Measurements from ENCODE around the gene LRFN3. TPM values are rescaled to one million over a fixed set of nuclear protein-coding genes. Genes with fewer than 3 reads are reported as not detected.
A peak's percentile ranks its signal among the peaks of the same experiment; 100 is the strongest.

Gene LRFN3
- total and polyA plus RNA-seq, 2 donors (not counting 1 experiment from before 2014, with no cell fraction given): 0.79 to 1.6 TPM

- no peak overlapping the region for H2AFZ ChIP-seq (ENCODE audit: insufficient read depth, low read depth, low read length, poor library complexity, severe bottlenecking)
- H3K27me3 Mint-ChIP-seq: no peaks in the 10 kb centered on the region
- H3K27ac Mint-ChIP-seq: no peak overlapping the region
- H3K4me3 Mint-ChIP-seq: no peak overlapping the region
- intact Hi-C loops (cut with micrococcal nuclease): no loop called here
- H3K9me3 Mint-ChIP-seq (ENCODE audit: insufficient read depth): no peaks in the 10 kb centered on the region
- ATAC-seq (ENCODE audit: low read depth) (no peak), DNase-seq (peak; percentile 66)
- 97% methylated on average over 3 of the region's 5 CpGs for WGBS (ENCODE audit: insufficient coverage)
- H3K36me3 ChIP-seq (replicated peaks in 1 of 2; ENCODE audit: control extremely low read depth in 1 of 2, control insufficient read depth in 1 of 2, extremely low read depth in 1 of 2, insufficient read depth in 2 of 2, low read length in 1 of 2): peaks cover 6 to 55% of the 10 kb centered on the region in 2 experiments
- no peaks in the 10 kb centered on the region for H3K9me3 ChIP-seq (ENCODE audit: control extremely low read depth in 1 of 3, control insufficient read depth in 2 of 3, insufficient read depth in 1 of 3, low read length in 2 of 3)
- POLR2A ChIA-PET: no interaction called here
- CTCF ChIA-PET: interaction anchor here (0.7 kb wide), 1 partner anchor 57 kb away, joined by 5 read pairs; no protein-coding TSS in a partner anchor
- no peak overlapping the region for H3K9ac ChIP-seq (ENCODE audit: low read length)
- H3K27ac ChIP-seq (ENCODE audit: low read length in 2 of 2): no peak overlapping the region
- TF ChIP-seq CTCF (IDR thresholded peaks at IDR 0.05) (no peak), EZH2 (IDR thresholded peaks at IDR 0.05; ENCODE audit: borderline replicate concordance, insufficient read depth, low read depth, low read length, poor library complexity, severe bottlenecking) (no peak)
- H3K4me1 ChIP-seq (ENCODE audit: control insufficient read depth in 2 of 2, insufficient read depth in 2 of 2, low read length in 2 of 2): peaks cover 3 to 4% of the 10 kb centered on the region in 2 donors
- no peak overlapping the region for H3K4me2 ChIP-seq (replicated peaks; ENCODE audit: low read depth, low read length, poor library complexity, severe bottlenecking)
- H3K27me3 ChIP-seq (replicated peaks in 1 of 4; ENCODE audit: control extremely low read depth in 1 of 4, control insufficient read depth in 3 of 4, insufficient read depth in 4 of 4, low read length in 3 of 4): no peaks in the 10 kb centered on the region
- H3K79me2 ChIP-seq (ENCODE audit: control insufficient read depth, insufficient read depth, low read length): peaks cover 2% of the 10 kb centered on the region
- H4K20me1 ChIP-seq (ENCODE audit: control insufficient read depth, insufficient read depth, low read length, poor library complexity, severe bottlenecking): peaks cover 62% of the 10 kb centered on the region
- no peak overlapping the region for H3K4me3 ChIP-seq (ENCODE audit: control extremely low read depth in 1 of 5, extremely low read depth in 1 of 5, insufficient read depth in 1 of 5, low read depth in 2 of 5, low read length in 4 of 5)
- peaks cover 15% of the 10 kb centered on the region for H3K4me1 Mint-ChIP-seq
Observed at GRCh38 chr19:35887197-35887596, 49.0 kb upstream of the LRFN3 start.

GRCh38 chr19:35888398-35888797 lies 47.8 kb upstream of the LRFN3 start:
- intact Hi-C loops (cut with micrococcal nuclease): no loop called here
- DNase-seq (peak; percentile 54), ATAC-seq (ENCODE audit: low read depth) (no peak)
- Histone ChIP-seq H4K20me1 (ENCODE audit: control insufficient read depth, insufficient read depth, low read length, poor library complexity, severe bottlenecking) (peaks cover 69% of the 10 kb centered on the region), H3K4me1 (ENCODE audit: control insufficient read depth in 2 of 2, insufficient read depth in 2 of 2, low read length in 2 of 2) (no peaks in the 10 kb centered on the region), H3K27me3 (replicated peaks in 1 of 4; ENCODE audit: control extremely low read depth in 1 of 4, control insufficient read depth in 3 of 4, insufficient read depth in 4 of 4, low read length in 3 of 4) (no peaks in the 10 kb centered on the region), H3K79me2 (ENCODE audit: control insufficient read depth, insufficient read depth, low read length) (peaks cover 2% of the 10 kb centered on the region), H2AFZ (ENCODE audit: insufficient read depth, low read depth, low read length, poor library complexity, severe bottlenecking) (no peak overlapping the region), H3K4me2 (replicated peaks; ENCODE audit: low read depth, low read length, poor library complexity, severe bottlenecking) (no peak overlapping the region), H3K4me3 (ENCODE audit: control extremely low read depth in 1 of 5, extremely low read depth in 1 of 5, insufficient read depth in 1 of 5, low read depth in 2 of 5, low read length in 4 of 5) (no peak overlapping the region), H3K9ac (ENCODE audit: low read length) (no peak overlapping the region), H3K36me3 (replicated peaks in 1 of 2; ENCODE audit: control extremely low read depth in 1 of 2, control insufficient read depth in 1 of 2, extremely low read depth in 1 of 2, insufficient read depth in 2 of 2, low read length in 1 of 2) (peaks cover 11 to 66% of the 10 kb centered on the region in 2 experiments), H3K27ac (ENCODE audit: low read length in 2 of 2) (no peak overlapping the region), H3K9me3 (ENCODE audit: control extremely low read depth in 1 of 3, control insufficient read depth in 2 of 3, insufficient read depth in 1 of 3, low read length in 2 of 3) (no peaks in the 10 kb centered on the region)
- no peaks in the 10 kb centered on the region for H3K27me3 Mint-ChIP-seq
- 98% methylated on average over 9 of the region's 9 CpGs for WGBS (ENCODE audit: insufficient coverage)
- peak overlapping the region; percentile 60 for H3K27ac Mint-ChIP-seq
- no peak for TF ChIP-seq EZH2 (IDR thresholded peaks at IDR 0.05; ENCODE audit: borderline replicate concordance, insufficient read depth, low read depth, low read length, poor library complexity, severe bottlenecking)
- no peak for TF ChIP-seq CTCF (IDR thresholded peaks at IDR 0.05)
- POLR2A ChIA-PET: interaction anchor here (0.7 to 1.3 kb wide), 2 partner anchors 41 to 43 kb away, joined by 3 to 4 read pairs; no protein-coding TSS in a partner anchor
- no peaks in the 10 kb centered on the region for H3K9me3 Mint-ChIP-seq (ENCODE audit: insufficient read depth)
- H3K4me1 Mint-ChIP-seq: peaks cover 17% of the 10 kb centered on the region
- CTCF ChIA-PET: interaction anchor here (0.7 to 1.3 kb wide), 2 partner anchors 43 to 71 kb away, joined by 4 to 5 read pairs; no protein-coding TSS in a partner anchor
- no peak overlapping the region for H3K4me3 Mint-ChIP-seq
